B cell (primary cell): ENCODE data around the gene YJU2. TPM values are rescaled to one million over a fixed set of nuclear protein-coding genes. Genes with fewer than 3 reads are reported as not detected.

Source experiments
- ATAC-seq: fragments of 200-7000 bp; cut with Tn5 transposase; one replicate; pipeline ENCODE4 v1.10.0; 2021; ENCODE audit warnings: low read depth, mild to moderate bottlenecking, moderate number of reproducible peaks, moderate library complexity
- CTCF ChIA-PET: fragments of 350-600 bp; sonication (Branson Sonifier 250); formaldehyde crosslinking; loops from one replicate; lab custom pipeline; 2021; ENCODE audit warnings: antibody characterized with exemption, inconsistent platforms; lab: Charles Lee
- POLR2A ChIA-PET: fragments of 350-600 bp; sonication (Branson Sonifier 250); formaldehyde crosslinking; loops from one replicate; lab custom pipeline; 2021; ENCODE audit warnings: antibody characterized with exemption; lab: Charles Lee
- DNase-seq: peaks from one replicate; pipeline ENCODE4 v3.0.0; 2013
- H2AFZ ChIP-seq: 2 replicates; pipeline ENCODE4 v1.6.1; 2012; ENCODE audit warnings: mild to moderate bottlenecking, low read depth, low read length; ENCODE audit not compliant: insufficient read depth, poor library complexity, severe bottlenecking
- H3K27ac ChIP-seq, 2 donors: 1 replicate in 1 of 2; 2 replicates in 1 of 2; pipeline ENCODE4 v1.5.1; 2012 to 2013; ENCODE audit warnings: low read length in 2 of 2, mild to moderate bottlenecking in 2 of 2, moderate library complexity in 1 of 2
- H3K27me3 ChIP-seq, 4 experiments: fragments of 200-600 bp in 1 of 4; sonication (generic) in 1 of 4; replicated peaks in 1 of 4; 1 replicate in 2 of 4; 2 replicates in 2 of 4; pipeline versions ENCODE4 v1.6.1 to v1.7.0; 2013 to 2016; ENCODE audit warnings: low read length in 3 of 4, mild to moderate bottlenecking in 2 of 4, mixed read lengths in 1 of 4, moderate library complexity in 1 of 4; ENCODE audit not compliant: insufficient read depth in 4 of 4, control insufficient read depth in 3 of 4; ENCODE audit errors: control extremely low read depth in 1 of 4
- H3K36me3 ChIP-seq, 2 experiments: replicated peaks in 1 of 2; 1 replicate in 1 of 2; 2 replicates in 1 of 2; pipeline versions ENCODE4 v1.6.1 to v1.7.1; 2013; ENCODE audit warnings: low read length in 1 of 2; ENCODE audit not compliant: insufficient read depth in 2 of 2, control insufficient read depth in 1 of 2; ENCODE audit errors: control extremely low read depth in 1 of 2, extremely low read depth in 1 of 2
- H3K4me1 ChIP-seq, 2 donors: fragments of 200-600 bp in 1 of 2; sonication (generic) in 1 of 2; 1 replicate in 1 of 2; 2 replicates in 1 of 2; pipeline versions ENCODE4 v1.5.1 to v1.6.1; 2013 to 2017; ENCODE audit warnings: low read length in 2 of 2; ENCODE audit not compliant: control insufficient read depth in 2 of 2, insufficient read depth in 2 of 2
- H3K4me2 ChIP-seq: replicated peaks from 2 replicates; pipeline ENCODE3; 2012; ENCODE audit warnings: mild to moderate bottlenecking, low read depth, low read length; ENCODE audit not compliant: poor library complexity, severe bottlenecking
- H3K4me3 ChIP-seq, 5 experiments: fragments of 200-600 bp in 1 of 5; sonication (generic) in 1 of 5; 1 replicate in 3 of 5; 2 replicates in 2 of 5; pipeline versions ENCODE4 v1.5.1 to v1.7.0; 2011 to 2016; ENCODE audit warnings: low read length in 4 of 5, mild to moderate bottlenecking in 4 of 5, low read depth in 2 of 5, control low read depth in 1 of 5, moderate library complexity in 1 of 5; ENCODE audit not compliant: insufficient read depth in 1 of 5; ENCODE audit errors: control extremely low read depth in 1 of 5, extremely low read depth in 1 of 5
- H3K79me2 ChIP-seq: fragments of 200-600 bp; sonication (generic); one replicate; pipeline ENCODE4 v1.6.0; 2016; ENCODE audit warnings: low read length; ENCODE audit not compliant: control insufficient read depth, insufficient read depth
- H3K9ac ChIP-seq: fragments of 200-600 bp; sonication (generic); 2 replicates; pipeline ENCODE4 v1.6.1; 2017; ENCODE audit warnings: mild to moderate bottlenecking, low read length, moderate library complexity
- H3K9me3 ChIP-seq, 3 donors: one replicate each; pipeline versions ENCODE4 v1.6.1 to v1.7.1; 2013; ENCODE audit warnings: low read length in 2 of 3; ENCODE audit not compliant: control insufficient read depth in 2 of 3, insufficient read depth in 1 of 3; ENCODE audit errors: control extremely low read depth in 1 of 3
- H4K20me1 ChIP-seq: 2 replicates; pipeline ENCODE4 v1.6.0; 2012; ENCODE audit warnings: mild to moderate bottlenecking, low read length; ENCODE audit not compliant: insufficient read depth, control insufficient read depth, poor library complexity, severe bottlenecking
- H3K27ac Mint-ChIP-seq: one replicate; pipeline ENCODE4 v1.8.0; 2021; ENCODE audit warnings: mixed read lengths
- H3K27me3 Mint-ChIP-seq: one replicate; pipeline ENCODE4 v1.8.0; 2021; ENCODE audit warnings: mixed read lengths
- H3K4me1 Mint-ChIP-seq: one replicate; pipeline ENCODE4 v1.8.0; 2021; ENCODE audit warnings: mixed read lengths
- H3K4me3 Mint-ChIP-seq: one replicate; pipeline ENCODE4 v1.8.0; 2021; ENCODE audit warnings: mixed read lengths
- H3K9me3 Mint-ChIP-seq: one replicate; pipeline ENCODE4 v1.8.0; 2022; ENCODE audit warnings: mixed read lengths; ENCODE audit not compliant: insufficient read depth
- EZH2 ChIP-seq: IDR thresholded peaks from 2 replicates; pipeline ENCODE4 v1.6.1; 2012; ENCODE audit warnings: borderline replicate concordance, low read depth, mild to moderate bottlenecking, moderate library complexity, low read length; ENCODE audit not compliant: insufficient read depth, poor library complexity, severe bottlenecking
- WGBS: methylation state at CpG from one replicate; pipeline ENCODE4 v1.1.5; 2013; ENCODE audit warnings: missing lambda C conversion rate; ENCODE audit not compliant: insufficient coverage; 5-methylcytosine and 5-hydroxymethylcytosine counted together
- intact Hi-C: fragments of 100-400 bp; cut with micrococcal nuclease; formaldehyde crosslinking; loops from one replicate; pipeline ENCODE4 v1.10.0; 2022
- polyA plus RNA-seq: library from polyadenylated mRNA; depleted of rRNA; stranded (reverse); fragments of >200 nt; gene quantifications from 2 replicates; pipeline ENCODE4 v1.2.3, GENCODE V29; 2012
- total RNA-seq, 2 donors: library from RNA; stranded (reverse); fragments of 120-200 nt in 1 of 2; gene quantifications; 1 replicate in 1 of 2; 2 replicates in 1 of 2; pipeline versions ENCODE4 v1.2.3 to v1.2.4, GENCODE V29; 2013 to 2022
- TF ChIP-seq, protein P1 (sequence below): fragments of 200-600 bp; IDR thresholded peaks from one replicate; pipeline ENCODE4 v1.8.0; 2022; ENCODE audit warnings: antibody characterized with exemption, mild to moderate bottlenecking

YJU2 gene
- total and polyA plus RNA-seq, 2 donors (not counting 1 experiment from before 2014, with no cell fraction given), result 40.3 to 45.7 TPM

GRCh38 chr19:4313847-4314490 lies 67.1 kb downstream of the YJU2 start:
- Mint-ChIP-seq H3K27me3 (no peaks in the 10 kb centered on the region), H3K4me3 (no peak overlapping the region), H3K27ac (no peak overlapping the region), H3K9me3 (no peaks in the 10 kb centered on the region), H3K4me1 (no peaks in the 10 kb centered on the region)
- Histone ChIP-seq H3K9ac (no peak overlapping the region), H3K4me2 (no peak overlapping the region), H3K36me3 (no peaks in the 10 kb centered on the region), H3K27ac (no peak overlapping the region), H3K27me3 (no peaks in the 10 kb centered on the region), H3K4me1 (no peaks in the 10 kb centered on the region), H2AFZ (no peak overlapping the region), H3K79me2 (no peaks in the 10 kb centered on the region), H3K9me3 (peaks cover 0 to 13% (median 0%) of the 10 kb centered on the region in 3 donors), H3K4me3 (no peak overlapping the region), H4K20me1 (no peaks in the 10 kb centered on the region)
- POLR2A ChIA-PET, result interaction anchor here (0.7 kb wide), 1 partner anchor 39 kb away, joined by 6 read pairs; no protein-coding TSS in a partner anchor
- 92% methylated on average over 5 of the region's 12 CpGs for WGBS
- DNase-seq (no peak), ATAC-seq (no peak)
- CTCF ChIA-PET, result no interaction called here
- intact Hi-C loops, result no loop called here
- no peak for TF ChIP-seq EZH2
- TF ChIP-seq, protein P1, sequence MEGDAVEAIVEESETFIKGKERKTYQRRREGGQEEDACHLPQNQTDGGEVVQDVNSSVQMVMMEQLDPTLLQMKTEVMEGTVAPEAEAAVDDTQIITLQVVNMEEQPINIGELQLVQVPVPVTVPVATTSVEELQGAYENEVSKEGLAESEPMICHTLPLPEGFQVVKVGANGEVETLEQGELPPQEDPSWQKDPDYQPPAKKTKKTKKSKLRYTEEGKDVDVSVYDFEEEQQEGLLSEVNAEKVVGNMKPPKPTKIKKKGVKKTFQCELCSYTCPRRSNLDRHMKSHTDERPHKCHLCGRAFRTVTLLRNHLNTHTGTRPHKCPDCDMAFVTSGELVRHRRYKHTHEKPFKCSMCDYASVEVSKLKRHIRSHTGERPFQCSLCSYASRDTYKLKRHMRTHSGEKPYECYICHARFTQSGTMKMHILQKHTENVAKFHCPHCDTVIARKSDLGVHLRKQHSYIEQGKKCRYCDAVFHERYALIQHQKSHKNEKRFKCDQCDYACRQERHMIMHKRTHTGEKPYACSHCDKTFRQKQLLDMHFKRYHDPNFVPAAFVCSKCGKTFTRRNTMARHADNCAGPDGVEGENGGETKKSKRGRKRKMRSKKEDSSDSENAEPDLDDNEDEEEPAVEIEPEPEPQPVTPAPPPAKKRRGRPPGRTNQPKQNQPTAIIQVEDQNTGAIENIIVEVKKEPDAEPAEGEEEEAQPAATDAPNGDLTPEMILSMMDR, result no peak

GRCh38 chr19:4316956-4317355 lies 70.1 kb downstream of the YJU2 start:
- H3K4me1 Mint-ChIP-seq, result no peaks in the 10 kb centered on the region
- intact Hi-C loops, result no loop called here
- no peak for ATAC-seq
- ChIA-PET CTCF (no interaction called here), POLR2A (interaction anchor here (0.6 kb wide), 1 partner anchor 105 kb away, joined by 3 read pairs; no protein-coding TSS in a partner anchor)
- no peak for DNase-seq
- no peaks in the 10 kb centered on the region for H3K27me3 Mint-ChIP-seq
- H2AFZ ChIP-seq, result no peak overlapping the region
- no peaks in the 10 kb centered on the region for H3K36me3 ChIP-seq
- no peak overlapping the region for H3K27ac Mint-ChIP-seq
- H3K4me3 ChIP-seq, result no peak overlapping the region
- H3K27me3 ChIP-seq, result no peaks in the 10 kb centered on the region
- no peak overlapping the region for H3K9ac ChIP-seq
- H3K9me3 Mint-ChIP-seq, result peaks cover 4% of the 10 kb centered on the region
- no peak overlapping the region for H3K4me3 Mint-ChIP-seq
- H3K27ac ChIP-seq, result no peak overlapping the region
- H3K4me1 ChIP-seq, result no peaks in the 10 kb centered on the region
- peaks cover 0 to 24% (median 1%) of the 10 kb centered on the region in 3 donors for H3K9me3 ChIP-seq
- H3K4me2 ChIP-seq, result no peak overlapping the region
- no peak for TF ChIP-seq EZH2
- TF ChIP-seq, protein P1, result no peak
- WGBS, result over 99% methylated on average over 9 of the region's 9 CpGs
- H3K79me2 ChIP-seq, result no peaks in the 10 kb centered on the region
- no peaks in the 10 kb centered on the region for H4K20me1 ChIP-seq
